HEK293 (cell line): ENCODE measurements around the gene RYR2.

Experiments used
- BCL11A ChIP-seq: fragments of 450-650 bp; formaldehyde crosslinking; IDR thresholded peaks from 2 replicates; pipeline ENCODE4 v1.5.1; 2016; ENCODE audit warnings: low read depth, missing biosample characterization, missing genetic modification characterization
- OVOL3 ChIP-seq: fragments of 450-650 bp; formaldehyde crosslinking; IDR thresholded peaks from 2 replicates; pipeline ENCODE4 v1.5.1; 2016; ENCODE audit warnings: missing biosample characterization, missing genetic modification characterization
- RBAK ChIP-seq: fragments of 450-650 bp; formaldehyde crosslinking; IDR thresholded peaks from 2 replicates; pipeline ENCODE4 v1.5.1; 2016; ENCODE audit warnings: missing biosample characterization, missing genetic modification characterization
- SP7 ChIP-seq: fragments of 450-650 bp; formaldehyde crosslinking; IDR thresholded peaks from 2 replicates; pipeline ENCODE4 v1.5.1; 2016; ENCODE audit warnings: missing biosample characterization, missing genetic modification characterization
- ZEB2 ChIP-seq: fragments of 450-650 bp; formaldehyde crosslinking; IDR thresholded peaks from 2 replicates; pipeline ENCODE4 v1.5.1; 2016; ENCODE audit warnings: missing biosample characterization, missing genetic modification characterization
- ZFP37 ChIP-seq: fragments of 450-650 bp; formaldehyde crosslinking; IDR thresholded peaks from 2 replicates; pipeline ENCODE4 v1.5.1; 2016; ENCODE audit warnings: missing biosample characterization, missing genetic modification characterization
- ZNF335 ChIP-seq: fragments of 450-650 bp; formaldehyde crosslinking; conservative IDR thresholded peaks from 2 replicates; pipeline ENCODE4 v1.5.1; 2016; ENCODE audit warnings: missing biosample characterization, missing genetic modification characterization
- ZNF416 ChIP-seq: fragments of 450-650 bp; formaldehyde crosslinking; IDR thresholded peaks from 2 replicates; pipeline ENCODE4 v1.5.1; 2016; ENCODE audit warnings: missing biosample characterization, missing genetic modification characterization
- ZNF707 ChIP-seq: fragments of 450-650 bp; formaldehyde crosslinking; IDR thresholded peaks from 2 replicates; pipeline ENCODE4 v1.5.1; 2016; ENCODE audit warnings: missing biosample characterization, missing genetic modification characterization
- TF ChIP-seq, protein P1 (sequence below): fragments of 450-650 bp; formaldehyde crosslinking; IDR thresholded peaks from 2 replicates; pipeline ENCODE4 v1.5.1; 2016; ENCODE audit warnings: missing biosample characterization, missing genetic modification characterization
- TF ChIP-seq, protein P2 (sequence below): fragments of 450-650 bp; formaldehyde crosslinking; IDR thresholded peaks from 2 replicates; pipeline ENCODE4 v1.5.1; 2016; ENCODE audit warnings: missing biosample characterization, missing genetic modification characterization
- TF ChIP-seq, protein P3 (sequence below): IDR thresholded peaks from 2 replicates; pipeline ENCODE4 v1.6.1; 2011; ENCODE audit warnings: mild to moderate bottlenecking, low read depth, low read length, borderline replicate concordance
- TF ChIP-seq, protein P4 (sequence below): fragments of 450-650 bp; formaldehyde crosslinking; IDR thresholded peaks from 2 replicates; pipeline ENCODE4 v1.5.1; 2016; ENCODE audit warnings: missing biosample characterization, missing genetic modification characterization

DNA sequence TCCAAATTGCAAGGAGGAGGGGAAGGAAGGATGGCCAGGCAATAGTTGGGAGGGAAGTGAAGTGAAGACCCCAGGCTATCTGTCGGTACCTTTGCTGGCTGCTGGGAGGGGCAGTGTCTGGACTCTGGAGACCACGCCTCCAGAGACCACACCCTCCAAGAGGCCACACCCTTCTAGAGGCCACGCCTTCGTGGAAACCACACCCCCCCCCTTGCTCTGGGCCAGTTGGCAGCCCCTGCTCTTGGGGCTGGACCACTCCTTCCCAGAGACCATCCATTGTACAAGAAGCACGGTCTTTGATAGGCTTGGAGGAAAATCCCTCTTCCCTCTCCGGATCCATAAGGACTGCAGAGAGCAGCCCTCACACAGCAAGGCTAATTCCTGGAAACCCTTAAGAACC lies 73.1 kb downstream of the RYR2 start:
- TF ChIP-seq OVOL3 (no peak), ZFP37 (tag by site-specific recombination) (no peak), BCL11A (tag by site-specific recombination) (no peak), RBAK (tag by site-specific recombination) (no peak), ZNF416 (tag by site-specific recombination) (no peak), ZNF707 (tag by site-specific recombination) (no peak), SP7 (tag by site-specific recombination) (no peak), ZNF335 (tag by site-specific recombination) (no peak), ZEB2 (tag by site-specific recombination) (no peak)
- TF ChIP-seq, protein P1, sequence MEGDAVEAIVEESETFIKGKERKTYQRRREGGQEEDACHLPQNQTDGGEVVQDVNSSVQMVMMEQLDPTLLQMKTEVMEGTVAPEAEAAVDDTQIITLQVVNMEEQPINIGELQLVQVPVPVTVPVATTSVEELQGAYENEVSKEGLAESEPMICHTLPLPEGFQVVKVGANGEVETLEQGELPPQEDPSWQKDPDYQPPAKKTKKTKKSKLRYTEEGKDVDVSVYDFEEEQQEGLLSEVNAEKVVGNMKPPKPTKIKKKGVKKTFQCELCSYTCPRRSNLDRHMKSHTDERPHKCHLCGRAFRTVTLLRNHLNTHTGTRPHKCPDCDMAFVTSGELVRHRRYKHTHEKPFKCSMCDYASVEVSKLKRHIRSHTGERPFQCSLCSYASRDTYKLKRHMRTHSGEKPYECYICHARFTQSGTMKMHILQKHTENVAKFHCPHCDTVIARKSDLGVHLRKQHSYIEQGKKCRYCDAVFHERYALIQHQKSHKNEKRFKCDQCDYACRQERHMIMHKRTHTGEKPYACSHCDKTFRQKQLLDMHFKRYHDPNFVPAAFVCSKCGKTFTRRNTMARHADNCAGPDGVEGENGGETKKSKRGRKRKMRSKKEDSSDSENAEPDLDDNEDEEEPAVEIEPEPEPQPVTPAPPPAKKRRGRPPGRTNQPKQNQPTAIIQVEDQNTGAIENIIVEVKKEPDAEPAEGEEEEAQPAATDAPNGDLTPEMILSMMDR (tag by site-specific recombination): no peak
- TF ChIP-seq, protein P2, sequence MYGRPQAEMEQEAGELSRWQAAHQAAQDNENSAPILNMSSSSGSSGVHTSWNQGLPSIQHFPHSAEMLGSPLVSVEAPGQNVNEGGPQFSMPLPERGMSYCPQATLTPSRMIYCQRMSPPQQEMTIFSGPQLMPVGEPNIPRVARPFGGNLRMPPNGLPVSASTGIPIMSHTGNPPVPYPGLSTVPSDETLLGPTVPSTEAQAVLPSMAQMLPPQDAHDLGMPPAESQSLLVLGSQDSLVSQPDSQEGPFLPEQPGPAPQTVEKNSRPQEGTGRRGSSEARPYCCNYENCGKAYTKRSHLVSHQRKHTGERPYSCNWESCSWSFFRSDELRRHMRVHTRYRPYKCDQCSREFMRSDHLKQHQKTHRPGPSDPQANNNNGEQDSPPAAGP: no peak
- TF ChIP-seq, protein P3, sequence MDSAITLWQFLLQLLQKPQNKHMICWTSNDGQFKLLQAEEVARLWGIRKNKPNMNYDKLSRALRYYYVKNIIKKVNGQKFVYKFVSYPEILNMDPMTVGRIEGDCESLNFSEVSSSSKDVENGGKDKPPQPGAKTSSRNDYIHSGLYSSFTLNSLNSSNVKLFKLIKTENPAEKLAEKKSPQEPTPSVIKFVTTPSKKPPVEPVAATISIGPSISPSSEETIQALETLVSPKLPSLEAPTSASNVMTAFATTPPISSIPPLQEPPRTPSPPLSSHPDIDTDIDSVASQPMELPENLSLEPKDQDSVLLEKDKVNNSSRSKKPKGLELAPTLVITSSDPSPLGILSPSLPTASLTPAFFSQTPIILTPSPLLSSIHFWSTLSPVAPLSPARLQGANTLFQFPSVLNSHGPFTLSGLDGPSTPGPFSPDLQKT: no peak
- TF ChIP-seq, protein P4, sequence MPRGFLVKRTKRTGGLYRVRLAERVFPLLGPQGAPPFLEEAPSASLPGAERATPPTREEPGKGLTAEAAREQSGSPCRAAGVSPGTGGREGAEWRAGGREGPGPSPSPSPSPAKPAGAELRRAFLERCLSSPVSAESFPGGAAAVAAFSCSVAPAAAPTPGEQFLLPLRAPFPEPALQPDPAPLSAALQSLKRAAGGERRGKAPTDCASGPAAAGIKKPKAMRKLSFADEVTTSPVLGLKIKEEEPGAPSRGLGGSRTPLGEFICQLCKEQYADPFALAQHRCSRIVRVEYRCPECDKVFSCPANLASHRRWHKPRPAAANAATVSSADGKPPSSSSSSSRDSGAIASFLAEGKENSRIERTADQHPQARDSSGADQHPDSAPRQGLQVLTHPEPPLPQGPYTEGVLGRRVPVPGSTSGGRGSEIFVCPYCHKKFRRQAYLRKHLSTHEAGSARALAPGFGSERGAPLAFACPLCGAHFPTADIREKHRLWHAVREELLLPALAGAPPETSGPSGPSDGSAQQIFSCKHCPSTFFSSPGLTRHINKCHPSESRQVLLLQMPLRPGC (tag by site-specific recombination): no peak
